Activated CD4-positive, alpha-beta memory T cell treated with anti-CD3 and anti-CD28 coated beads for 36 hours (primary cell): ENCODE measurements around the gene DDC. TPM values are rescaled to one million over a fixed set of nuclear protein-coding genes. Genes with fewer than 3 reads are reported as not detected.
A peak's percentile ranks its signal among the peaks of the same experiment; 100 is the strongest.

ENCODE experiments used
- CTCF ChIA-PET: fragments of 350-600 bp; sonication (Branson Sonifier 250); formaldehyde crosslinking; loops from one replicate; lab custom pipeline; 2021; ENCODE audit warnings: antibody characterized with exemption, inconsistent platforms; lab: Charles Lee
- POLR2A ChIA-PET: fragments of 350-600 bp; sonication (Branson Sonifier 250); formaldehyde crosslinking; loops from one replicate; lab custom pipeline; 2021; ENCODE audit warnings: antibody characterized with exemption; lab: Charles Lee
- DNase-seq: peaks from one replicate; pipeline ENCODE4 v3.0.0-alpha.2; 2020
- H3K27ac Mint-ChIP-seq: one replicate; pipeline ENCODE4 v1.8.0; 2021; ENCODE audit warnings: mixed read lengths
- H3K27me3 Mint-ChIP-seq: one replicate; pipeline ENCODE4 v1.8.0; 2021; ENCODE audit warnings: mixed read lengths
- H3K36me3 Mint-ChIP-seq: one replicate; pipeline ENCODE4 v1.8.0; 2021; ENCODE audit warnings: mixed read lengths
- H3K4me1 Mint-ChIP-seq: one replicate; pipeline ENCODE4 v1.8.0; 2021; ENCODE audit warnings: low read depth, mixed read lengths
- H3K4me3 Mint-ChIP-seq: one replicate; pipeline ENCODE4 v1.8.0; 2021; ENCODE audit warnings: mild to moderate bottlenecking, mixed read lengths
- H3K9me3 Mint-ChIP-seq: one replicate; pipeline ENCODE4 v1.8.0; 2021; ENCODE audit warnings: mixed read lengths
- intact Hi-C: fragments of 100-400 bp; cut with micrococcal nuclease; formaldehyde crosslinking; loops from one replicate; pipeline ENCODE4 v1.15.1; 2023
- total RNA-seq, 2 experiments: library from RNA; stranded (reverse); gene quantifications; one replicate each; pipeline ENCODE4 v1.2.3, GENCODE V29; 2021

The DDC gene
- total RNA-seq, 2 experiments from 2014 or later: not detected

GRCh38 chr7:50431316-50431715, 133.9 kb downstream of the DDC start:
- Mint-ChIP-seq H3K9me3 (no peaks in the 10 kb centered on the region), H3K36me3 (no peaks in the 10 kb centered on the region), H3K27ac (no peak overlapping the region), H3K27me3 (no peaks in the 10 kb centered on the region), H3K4me3 (no peak overlapping the region), H3K4me1 (no peaks in the 10 kb centered on the region)
- ChIA-PET POLR2A (no interaction called here), CTCF (interaction anchor here (0.7 to 1.0 kb wide), 2 partner anchors 13 to 14 kb away, joined by 3 read pairs; no protein-coding TSS in a partner anchor)
- intact Hi-C loops: no loop called here
- DNase-seq: no peak

GRCh38 chr7:50428911-50429310, 136.3 kb downstream of the DDC start:
- intact Hi-C loops: no loop called here
- CTCF ChIA-PET: interaction anchor here (1.9 to 2.2 kb wide), 2 partner anchors 11 to 287 kb away, joined by 6 to 14 read pairs; no protein-coding TSS in a partner anchor
- H3K4me1 Mint-ChIP-seq: no peaks in the 10 kb centered on the region
- no peaks in the 10 kb centered on the region for H3K36me3 Mint-ChIP-seq
- DNase-seq: no peak
- no peaks in the 10 kb centered on the region for H3K27me3 Mint-ChIP-seq
- no peak overlapping the region for H3K27ac Mint-ChIP-seq
- no peak overlapping the region for H3K4me3 Mint-ChIP-seq
- no peaks in the 10 kb centered on the region for H3K9me3 Mint-ChIP-seq
- POLR2A ChIA-PET: no interaction called here

GRCh38 chr7:50427518-50427917, 137.7 kb downstream of the DDC start:
- Mint-ChIP-seq H3K9me3 (no peaks in the 10 kb centered on the region), H3K27ac (no peak overlapping the region), H3K4me3 (no peak overlapping the region), H3K36me3 (no peaks in the 10 kb centered on the region), H3K27me3 (no peaks in the 10 kb centered on the region), H3K4me1 (no peaks in the 10 kb centered on the region)
- intact Hi-C loops: no loop called here
- ChIA-PET POLR2A (no interaction called here), CTCF (interaction anchor here (1.0 to 2.2 kb wide), 3 partner anchors 10 to 285 kb away, joined by 3 to 14 read pairs (median 6); no protein-coding TSS in a partner anchor)
- no peak for DNase-seq

GRCh38 chr7:50426280-50427045, 138.7 kb downstream of the DDC start:
- Mint-ChIP-seq H3K27ac (no peak overlapping the region), H3K4me1 (no peaks in the 10 kb centered on the region), H3K36me3 (no peaks in the 10 kb centered on the region), H3K9me3 (no peaks in the 10 kb centered on the region), H3K27me3 (no peaks in the 10 kb centered on the region), H3K4me3 (no peak overlapping the region)
- ChIA-PET POLR2A (no interaction called here), CTCF (interaction anchor here (1.0 to 2.2 kb wide), 3 partner anchors 9 to 42 kb away, joined by 3 to 14 read pairs (median 4); no protein-coding TSS in a partner anchor)
- intact Hi-C loops: no loop called here
- DNase-seq: no peak

- H3K36me3 Mint-ChIP-seq: no peaks in the 10 kb centered on the region
- intact Hi-C loops: no loop called here
- no peaks in the 10 kb centered on the region for H3K4me1 Mint-ChIP-seq
- POLR2A ChIA-PET: no interaction called here
- no peak overlapping the region for H3K27ac Mint-ChIP-seq
- no peaks in the 10 kb centered on the region for H3K9me3 Mint-ChIP-seq
- no peak for DNase-seq
- H3K4me3 Mint-ChIP-seq: no peak overlapping the region
- no peaks in the 10 kb centered on the region for H3K27me3 Mint-ChIP-seq
- CTCF ChIA-PET: interaction anchor here (1.5 kb wide), 1 partner anchor 42 kb away, joined by 4 read pairs; no protein-coding TSS in a partner anchor
Observed at GRCh38 chr7:50425318-50425717, 139.9 kb downstream of the DDC start.

- H3K36me3 Mint-ChIP-seq: no peaks in the 10 kb centered on the region
- POLR2A ChIA-PET: no interaction called here
Observed at GRCh38 chr7:50423860-50424259, 141.3 kb downstream of the DDC start.

GRCh38 chr7:50422858-50423257, 142.3 kb downstream of the DDC start:
- POLR2A ChIA-PET: no interaction called here

More at GRCh38 chr7:50423860-50424259, 141.3 kb downstream of the DDC start:
- DNase-seq: no peak
- H3K4me3 Mint-ChIP-seq: no peak overlapping the region
- H3K4me1 Mint-ChIP-seq: no peaks in the 10 kb centered on the region
- no peak overlapping the region for H3K27ac Mint-ChIP-seq
- intact Hi-C loops: no loop called here
- H3K27me3 Mint-ChIP-seq: no peaks in the 10 kb centered on the region
- H3K9me3 Mint-ChIP-seq: no peaks in the 10 kb centered on the region
- CTCF ChIA-PET: interaction anchor here (1.0 kb wide), 1 partner anchor 218 kb away, joined by 4 read pairs; no protein-coding TSS in a partner anchor

GRCh38 chr7:50421043-50421442, 144.2 kb downstream of the DDC start:
- H3K4me1 Mint-ChIP-seq: peaks cover 18% of the 10 kb centered on the region
- H3K4me3 Mint-ChIP-seq: no peak overlapping the region
- no peak for DNase-seq
- H3K36me3 Mint-ChIP-seq: no peaks in the 10 kb centered on the region
- H3K27ac Mint-ChIP-seq: no peak overlapping the region
- H3K27me3 Mint-ChIP-seq: no peaks in the 10 kb centered on the region
- ChIA-PET CTCF (interaction anchor here (0.6 to 7.7 kb wide), 8 partner anchors 47 to 329 kb away, joined by 3 to 131 read pairs (median 4); no protein-coding TSS in a partner anchor), POLR2A (no interaction called here)
- intact Hi-C loops: no loop called here
- H3K9me3 Mint-ChIP-seq: no peaks in the 10 kb centered on the region

More at GRCh38 chr7:50422858-50423257, 142.3 kb downstream of the DDC start:
- DNase-seq: no peak
- CTCF ChIA-PET: interaction anchor here (1.0 kb wide), 1 partner anchor 217 kb away, joined by 4 read pairs; no protein-coding TSS in a partner anchor
- H3K27ac Mint-ChIP-seq: no peak overlapping the region
- H3K27me3 Mint-ChIP-seq: no peaks in the 10 kb centered on the region
- H3K4me3 Mint-ChIP-seq: no peak overlapping the region
- H3K4me1 Mint-ChIP-seq: peaks cover 2% of the 10 kb centered on the region
- intact Hi-C loops: no loop called here
- H3K9me3 Mint-ChIP-seq: no peaks in the 10 kb centered on the region
- no peaks in the 10 kb centered on the region for H3K36me3 Mint-ChIP-seq

- ChIA-PET POLR2A (interaction anchor here (0.6 kb wide), 1 partner anchor 108 kb away, joined by 3 read pairs; no protein-coding TSS in a partner anchor), CTCF (interaction anchor here (0.6 to 7.7 kb wide), 61 partner anchors 9 to 742 kb away, joined by 3 to 131 read pairs (median 6); partner anchors contain the start of gene ZPBP)
- Mint-ChIP-seq H3K4me3 (no peak overlapping the region), H3K4me1 (peaks cover 24% of the 10 kb centered on the region), H3K9me3 (no peaks in the 10 kb centered on the region), H3K36me3 (no peaks in the 10 kb centered on the region), H3K27ac (no peak overlapping the region), H3K27me3 (no peaks in the 10 kb centered on the region)
- intact Hi-C loops: loop anchor here (1.0 to 2.0 kb wide), 7 partner anchors 25 to 326 kb away; no protein-coding TSS in a partner anchor
- no peak for DNase-seq
Observed at GRCh38 chr7:50418526-50419290, 146.5 kb downstream of the DDC start.

GRCh38 chr7:50418086-50418515, 147.1 kb downstream of the DDC start:
- Mint-ChIP-seq H3K27me3 (no peaks in the 10 kb centered on the region), H3K4me3 (no peak overlapping the region), H3K9me3 (no peaks in the 10 kb centered on the region), H3K27ac (no peak overlapping the region), H3K36me3 (no peaks in the 10 kb centered on the region), H3K4me1 (peaks cover 24% of the 10 kb centered on the region)
- CTCF ChIA-PET: interaction anchor here (0.7 to 7.7 kb wide), 66 partner anchors 10 to 743 kb away, joined by 3 to 131 read pairs (median 5); partner anchors contain the start of gene ZPBP
- peak; percentile 87 for DNase-seq
- intact Hi-C loops: loop anchor here (1.0 to 2.0 kb wide), 7 partner anchors 25 to 326 kb away; no protein-coding TSS in a partner anchor
- POLR2A ChIA-PET: interaction anchor here (0.6 kb wide), 1 partner anchor 108 kb away, joined by 3 read pairs; no protein-coding TSS in a partner anchor

- POLR2A ChIA-PET: interaction anchor here (1.2 kb wide), 1 partner anchor 210 kb away, joined by 3 read pairs; no protein-coding TSS in a partner anchor
- intact Hi-C loops: no loop called here
- H3K36me3 Mint-ChIP-seq: no peaks in the 10 kb centered on the region
Observed at GRCh38 chr7:50416527-50417182, 148.6 kb downstream of the DDC start.

More at GRCh38 chr7:50416527-50417182, 148.6 kb downstream of the DDC start:
- no peaks in the 10 kb centered on the region for H3K27me3 Mint-ChIP-seq
- DNase-seq: no peak
- H3K27ac Mint-ChIP-seq: no peak overlapping the region
- H3K4me1 Mint-ChIP-seq: peaks cover 24% of the 10 kb centered on the region
- no peak overlapping the region for H3K4me3 Mint-ChIP-seq
- CTCF ChIA-PET: interaction anchor here (0.7 to 7.7 kb wide), 18 partner anchors 11 to 323 kb away, joined by 3 to 131 read pairs (median 11); partner anchors contain the start of gene ZPBP
- no peaks in the 10 kb centered on the region for H3K9me3 Mint-ChIP-seq
